ENCODE results near the gene CEP112. TPM values are rescaled to one million over a fixed set of nuclear protein-coding genes. Genes with fewer than 3 reads are reported as not detected.

Gene CEP112
- total RNA-seq, 1 donor from 2014 or later, result 14.5 TPM

DNA sequence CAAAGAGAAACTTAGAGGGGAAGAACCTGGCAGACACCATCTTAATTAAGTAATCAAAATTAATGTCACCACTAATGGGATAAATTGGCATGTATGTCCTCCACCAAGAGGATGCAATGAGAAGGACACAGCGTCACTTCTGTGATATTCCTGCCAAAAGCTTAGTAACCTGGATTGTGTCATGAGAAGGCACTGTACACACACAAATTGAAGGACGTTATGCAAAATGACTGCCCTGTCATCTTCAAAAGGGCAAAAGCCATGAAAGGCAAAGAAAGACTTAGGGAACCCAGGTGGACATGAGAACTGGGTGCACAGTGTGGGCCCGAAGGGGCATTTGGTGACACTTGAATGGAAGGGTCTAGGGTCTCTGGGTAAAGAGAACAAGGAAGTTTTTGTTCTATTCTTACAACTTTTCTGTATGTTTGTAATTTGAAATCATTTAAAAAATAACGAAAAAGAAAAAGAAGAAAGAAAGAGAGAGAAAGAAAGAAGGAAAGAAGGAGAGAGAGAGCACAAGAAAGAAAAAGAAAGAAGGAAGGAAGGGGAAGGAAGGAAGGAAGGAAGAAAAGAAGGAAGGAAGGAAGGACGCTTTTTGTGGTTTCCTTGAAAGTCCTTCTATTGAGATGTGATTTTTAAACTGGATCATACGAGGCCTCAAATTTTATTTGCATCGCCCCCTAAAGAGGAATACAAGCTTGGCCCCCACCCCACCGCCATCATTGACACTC lies 41.3 kb upstream of the CEP112 start:
- no peaks in the 10 kb centered on the region for H3K27me3 ChIP-seq (ENCODE audit: low read depth)
- TF ChIP-seq, protein P1, sequence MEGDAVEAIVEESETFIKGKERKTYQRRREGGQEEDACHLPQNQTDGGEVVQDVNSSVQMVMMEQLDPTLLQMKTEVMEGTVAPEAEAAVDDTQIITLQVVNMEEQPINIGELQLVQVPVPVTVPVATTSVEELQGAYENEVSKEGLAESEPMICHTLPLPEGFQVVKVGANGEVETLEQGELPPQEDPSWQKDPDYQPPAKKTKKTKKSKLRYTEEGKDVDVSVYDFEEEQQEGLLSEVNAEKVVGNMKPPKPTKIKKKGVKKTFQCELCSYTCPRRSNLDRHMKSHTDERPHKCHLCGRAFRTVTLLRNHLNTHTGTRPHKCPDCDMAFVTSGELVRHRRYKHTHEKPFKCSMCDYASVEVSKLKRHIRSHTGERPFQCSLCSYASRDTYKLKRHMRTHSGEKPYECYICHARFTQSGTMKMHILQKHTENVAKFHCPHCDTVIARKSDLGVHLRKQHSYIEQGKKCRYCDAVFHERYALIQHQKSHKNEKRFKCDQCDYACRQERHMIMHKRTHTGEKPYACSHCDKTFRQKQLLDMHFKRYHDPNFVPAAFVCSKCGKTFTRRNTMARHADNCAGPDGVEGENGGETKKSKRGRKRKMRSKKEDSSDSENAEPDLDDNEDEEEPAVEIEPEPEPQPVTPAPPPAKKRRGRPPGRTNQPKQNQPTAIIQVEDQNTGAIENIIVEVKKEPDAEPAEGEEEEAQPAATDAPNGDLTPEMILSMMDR (IDR thresholded peaks at IDR 0.05; ENCODE audit: borderline replicate concordance), result no peak
- intact Hi-C loops (cut with micrococcal nuclease), result no loop called here
- H3K27ac ChIP-seq (replicated peaks), result no peak overlapping the region
- H3K9me3 ChIP-seq (replicated peaks), result no peaks in the 10 kb centered on the region
- no peak overlapping the region for H3K4me3 ChIP-seq
- H3K4me1 ChIP-seq, result no peaks in the 10 kb centered on the region
- no peak for DNase-seq
- H3K36me3 ChIP-seq, result no peaks in the 10 kb centered on the region

DNA sequence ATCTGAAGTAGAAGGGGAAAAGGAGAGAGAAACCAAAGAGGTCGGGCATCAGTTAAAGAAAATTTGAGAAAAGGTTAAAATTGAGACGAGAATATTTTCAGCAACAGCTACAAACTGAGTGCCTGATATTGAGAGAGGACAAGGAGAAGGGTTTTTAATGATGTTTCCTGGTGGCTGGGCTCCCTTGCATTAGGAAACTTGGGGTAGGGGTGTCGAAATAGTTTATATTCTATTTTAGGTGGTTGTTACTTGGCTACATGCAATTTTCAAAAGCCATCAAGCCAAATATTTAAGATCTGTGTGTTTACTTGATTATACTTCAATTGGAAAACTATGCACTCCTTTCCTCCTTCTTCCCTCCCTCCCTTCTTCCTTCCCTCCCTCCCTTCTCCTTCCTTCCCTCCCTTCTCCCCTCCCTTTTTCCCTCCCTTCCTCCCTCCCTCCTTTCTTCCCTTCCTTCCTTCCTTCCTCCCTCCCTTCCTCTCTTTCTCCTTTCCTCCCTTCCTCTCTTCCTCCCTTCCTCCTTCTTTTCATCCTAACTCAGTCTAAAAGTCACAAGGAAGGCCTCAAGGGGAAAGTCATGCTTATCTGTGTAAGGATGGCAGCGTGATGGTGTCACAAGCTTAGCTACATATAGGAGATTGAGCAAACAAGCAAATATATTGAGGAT lies 39.1 kb upstream of the CEP112 start:
- Histone ChIP-seq H3K4me3 (no peak overlapping the region), H3K27ac (replicated peaks) (no peak overlapping the region), H3K9me3 (replicated peaks) (no peaks in the 10 kb centered on the region), H3K36me3 (no peaks in the 10 kb centered on the region), H3K27me3 (ENCODE audit: low read depth) (peaks cover 11% of the 10 kb centered on the region), H3K4me1 (no peaks in the 10 kb centered on the region)
- TF ChIP-seq, protein P1 (IDR thresholded peaks at IDR 0.05; ENCODE audit: borderline replicate concordance), result no peak
- intact Hi-C loops (cut with micrococcal nuclease), result no loop called here
- DNase-seq, result no peak

DNA sequence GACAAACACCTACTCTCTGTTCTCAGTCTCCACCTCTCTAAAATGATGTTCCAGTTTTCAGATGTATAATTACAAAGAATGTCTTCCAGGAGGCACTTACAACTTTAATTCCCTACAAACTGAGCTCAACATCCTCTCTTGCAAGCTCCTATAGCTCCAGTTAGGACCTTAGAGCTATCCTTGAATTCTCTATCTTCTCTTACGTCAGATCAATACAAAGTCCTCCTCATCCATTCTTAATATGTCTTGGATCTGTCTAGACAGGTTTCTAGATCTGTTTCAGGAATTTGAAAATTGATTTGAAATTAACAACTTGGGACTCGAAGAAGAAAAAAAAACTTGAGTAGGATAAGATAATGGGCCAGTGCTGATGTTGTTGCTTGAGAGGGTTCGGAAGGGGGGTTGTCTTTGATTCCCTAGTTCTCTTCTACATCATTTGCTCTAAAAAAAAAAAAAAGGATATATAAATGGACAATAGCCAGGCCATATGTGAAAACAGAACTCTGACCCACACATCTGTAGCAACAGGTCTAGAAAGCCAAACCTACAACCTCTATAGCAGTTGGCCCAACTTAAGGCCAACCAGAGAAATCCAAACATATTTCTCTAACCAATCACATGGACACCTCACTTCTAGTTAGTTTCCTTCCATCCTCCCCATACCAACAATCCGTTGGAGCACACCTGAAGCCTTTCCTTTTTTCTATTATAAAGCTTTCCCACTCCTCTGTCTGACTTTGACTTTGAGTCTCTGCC lies 38.0 kb upstream of the CEP112 start:
- DNase-seq, result no peak
- intact Hi-C loops (cut with micrococcal nuclease), result no loop called here
- no peaks in the 10 kb centered on the region for H3K9me3 ChIP-seq (replicated peaks)
- no peak overlapping the region for H3K4me3 ChIP-seq
- TF ChIP-seq, protein P1 (IDR thresholded peaks at IDR 0.05; ENCODE audit: borderline replicate concordance), result no peak
- H3K27ac ChIP-seq (replicated peaks), result no peak overlapping the region
- H3K27me3 ChIP-seq (ENCODE audit: low read depth), result peaks cover 20% of the 10 kb centered on the region
- H3K36me3 ChIP-seq, result no peaks in the 10 kb centered on the region
- no peaks in the 10 kb centered on the region for H3K4me1 ChIP-seq

DNA sequence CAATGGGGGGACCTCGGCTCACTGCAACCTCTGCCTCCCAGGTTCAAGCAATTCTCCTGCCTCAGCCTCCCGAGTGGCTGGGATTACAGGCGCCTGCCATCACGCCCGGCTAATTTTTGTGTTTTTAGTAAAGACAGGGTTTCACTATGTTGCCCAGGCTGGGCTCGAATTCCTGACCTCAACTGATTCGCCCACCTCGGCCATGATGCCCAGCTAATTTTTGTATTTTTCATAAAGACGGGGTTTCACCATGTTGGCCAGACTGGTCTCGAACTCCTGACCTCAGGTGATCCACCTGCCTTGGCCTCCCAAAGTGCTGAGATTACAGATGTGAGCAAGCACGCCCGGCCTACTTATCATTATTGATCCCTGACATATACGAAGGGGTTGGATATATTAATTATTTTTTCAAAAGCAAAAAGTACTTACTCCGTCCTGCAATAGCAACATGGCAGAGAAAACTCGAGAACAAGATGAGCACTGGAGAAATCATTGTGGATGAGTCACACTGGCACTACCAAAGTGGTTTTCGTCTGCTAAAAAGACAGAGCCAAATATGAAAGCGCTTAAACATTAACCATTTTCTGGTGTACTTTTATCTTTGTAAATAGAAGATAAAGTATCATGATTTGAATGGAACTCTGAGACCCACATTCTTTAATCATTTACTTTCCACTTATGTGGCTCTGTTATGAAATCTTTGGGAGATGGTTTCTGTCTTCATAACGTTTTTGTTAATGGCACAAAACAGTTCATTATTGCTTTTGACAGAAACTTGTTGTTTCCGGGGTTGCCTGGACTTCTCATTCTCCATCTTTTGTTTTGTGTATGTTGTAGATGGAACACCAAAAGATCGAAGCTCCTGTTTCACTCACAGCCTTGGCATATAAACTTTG lies 37.2 kb upstream of the CEP112 start, which contains the start of gene APOH:
TSS of gene APOH (minus strand) at position 529 of the 896 bp plus-strand sequence. CDS start at position 493, 36 bp downstream.
- no peak within 1 kb of the TSS for H3K27ac ChIP-seq (replicated peaks)
- intact Hi-C loops (cut with micrococcal nuclease), result no loop called here
- H3K9me3 ChIP-seq (replicated peaks), result no peaks in the 10 kb centered on the region
- TF ChIP-seq, protein P1 (IDR thresholded peaks at IDR 0.05; ENCODE audit: borderline replicate concordance), result no peak
- H3K27me3 ChIP-seq (ENCODE audit: low read depth), result peaks cover 21% of the 10 kb centered on the region
- H3K4me3 ChIP-seq, result no peak within 1 kb of the TSS
- no peaks in the 10 kb centered on the region for H3K36me3 ChIP-seq
- DNase-seq, result no peak
- H3K4me1 ChIP-seq, result no peaks in the 10 kb centered on the region
